ENCODE results near the gene PHLDB2. TPM values are rescaled to one million over a fixed set of nuclear protein-coding genes. Genes with fewer than 3 reads are reported as not detected.
A peak's percentile ranks its signal among the peaks of the same experiment; 100 is the strongest.

Gene PHLDB2
- total and polyA plus RNA-seq, 2 donors (not counting 1 experiment from before 2014, with no cell fraction given) = 33.8 to 47.9 TPM

GRCh38 chr3:111998636-111999483, 139.8 kb downstream of the PHLDB2 start, which contains the start of gene TAGLN3:
Gene TAGLN3, plus strand, starts transcription at chr3:111998922. Its CDS starts 501 bp downstream, at chr3:111999423.
- Histone ChIP-seq H3K9me3 (ENCODE audit: control insufficient read depth, insufficient read depth, low read depth, low read length) (no peaks in the 10 kb centered on the region), H3K4me1 (ENCODE audit: control insufficient read depth, extremely low read depth, insufficient read depth, low read length) (no peaks in the 10 kb centered on the region), H3K36me3 (ENCODE audit: control insufficient read depth, insufficient read depth, low read length) (no peaks in the 10 kb centered on the region), H3K27ac (ENCODE audit: insufficient read depth, low read length) (no peak within 1 kb of the TSS), H3K4me2 (ENCODE audit: extremely low read depth, insufficient read depth, low read length) (peak within 1 kb of the TSS; percentile 92), H3K9ac (ENCODE audit: insufficient read depth, low read length) (no peak within 1 kb of the TSS), H3K4me3 (replicated peaks in 1 of 4; ENCODE audit: control extremely low read depth in 1 of 4, insufficient read depth in 1 of 4, low read depth in 3 of 4, low read length in 4 of 4) (peak within 1 kb of the TSS; percentile 19 to 62 (median 54)), H4K20me1 (ENCODE audit: control insufficient read depth, extremely low read depth, insufficient read depth, low read length) (no peaks in the 10 kb centered on the region), H3K79me2 (ENCODE audit: control insufficient read depth, insufficient read depth, low read length) (no peaks in the 10 kb centered on the region), H3K27me3 (ENCODE audit: control insufficient read depth, insufficient read depth, low read length) (no peaks in the 10 kb centered on the region), H2AFZ (ENCODE audit: low read length) (peak within 1 kb of the TSS; percentile 10)
- TF ChIP-seq, protein P1, sequence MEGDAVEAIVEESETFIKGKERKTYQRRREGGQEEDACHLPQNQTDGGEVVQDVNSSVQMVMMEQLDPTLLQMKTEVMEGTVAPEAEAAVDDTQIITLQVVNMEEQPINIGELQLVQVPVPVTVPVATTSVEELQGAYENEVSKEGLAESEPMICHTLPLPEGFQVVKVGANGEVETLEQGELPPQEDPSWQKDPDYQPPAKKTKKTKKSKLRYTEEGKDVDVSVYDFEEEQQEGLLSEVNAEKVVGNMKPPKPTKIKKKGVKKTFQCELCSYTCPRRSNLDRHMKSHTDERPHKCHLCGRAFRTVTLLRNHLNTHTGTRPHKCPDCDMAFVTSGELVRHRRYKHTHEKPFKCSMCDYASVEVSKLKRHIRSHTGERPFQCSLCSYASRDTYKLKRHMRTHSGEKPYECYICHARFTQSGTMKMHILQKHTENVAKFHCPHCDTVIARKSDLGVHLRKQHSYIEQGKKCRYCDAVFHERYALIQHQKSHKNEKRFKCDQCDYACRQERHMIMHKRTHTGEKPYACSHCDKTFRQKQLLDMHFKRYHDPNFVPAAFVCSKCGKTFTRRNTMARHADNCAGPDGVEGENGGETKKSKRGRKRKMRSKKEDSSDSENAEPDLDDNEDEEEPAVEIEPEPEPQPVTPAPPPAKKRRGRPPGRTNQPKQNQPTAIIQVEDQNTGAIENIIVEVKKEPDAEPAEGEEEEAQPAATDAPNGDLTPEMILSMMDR (conservative IDR thresholded peaks at IDR 0.05 in 1 of 2, IDR thresholded peaks at IDR 0.05 in 1 of 2; ENCODE audit: low read depth in 1 of 2, low read length in 2 of 2) = no peak
- peak in 1 of 2 donors; percentile 58 for DNase-seq (ENCODE audit: low read depth in 2 of 2)

GRCh38 chr3:111999484-112000324, 140.6 kb downstream of the PHLDB2 start:
- Histone ChIP-seq H2AFZ (ENCODE audit: low read length) (peak overlapping the region; percentile 10), H3K4me1 (ENCODE audit: control insufficient read depth, extremely low read depth, insufficient read depth, low read length) (no peaks in the 10 kb centered on the region), H3K4me3 (replicated peaks in 1 of 4; ENCODE audit: control extremely low read depth in 1 of 4, insufficient read depth in 1 of 4, low read depth in 3 of 4, low read length in 4 of 4) (peak overlapping the region; percentile 19 to 62 (median 54)), H3K9ac (ENCODE audit: insufficient read depth, low read length) (no peak overlapping the region), H3K27me3 (ENCODE audit: control insufficient read depth, insufficient read depth, low read length) (no peaks in the 10 kb centered on the region), H3K4me2 (ENCODE audit: extremely low read depth, insufficient read depth, low read length) (peak overlapping the region; percentile 92), H3K36me3 (ENCODE audit: control insufficient read depth, insufficient read depth, low read length) (no peaks in the 10 kb centered on the region), H4K20me1 (ENCODE audit: control insufficient read depth, extremely low read depth, insufficient read depth, low read length) (no peaks in the 10 kb centered on the region), H3K9me3 (ENCODE audit: control insufficient read depth, insufficient read depth, low read depth, low read length) (no peaks in the 10 kb centered on the region), H3K27ac (ENCODE audit: insufficient read depth, low read length) (no peak overlapping the region), H3K79me2 (ENCODE audit: control insufficient read depth, insufficient read depth, low read length) (no peaks in the 10 kb centered on the region)
- DNase-seq (ENCODE audit: low read depth in 2 of 2) = peak in 1 of 2 donors; percentile 48
- TF ChIP-seq, protein P1 (conservative IDR thresholded peaks at IDR 0.05 in 1 of 2, IDR thresholded peaks at IDR 0.05 in 1 of 2; ENCODE audit: low read depth in 1 of 2, low read length in 2 of 2) = no peak
- TF ChIP-seq EZH2 (IDR thresholded peaks at IDR 0.05; ENCODE audit: low read length, missing control alignments) = no peak

- TF ChIP-seq, protein P1 (conservative IDR thresholded peaks at IDR 0.05 in 1 of 2, IDR thresholded peaks at IDR 0.05 in 1 of 2; ENCODE audit: low read depth in 1 of 2, low read length in 2 of 2) = no peak
- no peak for TF ChIP-seq EZH2 (IDR thresholded peaks at IDR 0.05; ENCODE audit: low read length, missing control alignments)
- Histone ChIP-seq H3K4me2 (ENCODE audit: extremely low read depth, insufficient read depth, low read length) (no peak overlapping the region), H3K79me2 (ENCODE audit: control insufficient read depth, insufficient read depth, low read length) (no peaks in the 10 kb centered on the region), H3K27me3 (ENCODE audit: control insufficient read depth, insufficient read depth, low read length) (no peaks in the 10 kb centered on the region), H3K27ac (ENCODE audit: insufficient read depth, low read length) (no peak overlapping the region), H3K36me3 (ENCODE audit: control insufficient read depth, insufficient read depth, low read length) (no peaks in the 10 kb centered on the region), H3K9me3 (ENCODE audit: control insufficient read depth, insufficient read depth, low read depth, low read length) (no peaks in the 10 kb centered on the region), H3K4me3 (replicated peaks in 1 of 4; ENCODE audit: control extremely low read depth in 1 of 4, insufficient read depth in 1 of 4, low read depth in 3 of 4, low read length in 4 of 4) (no peak overlapping the region), H3K9ac (ENCODE audit: insufficient read depth, low read length) (no peak overlapping the region), H3K4me1 (ENCODE audit: control insufficient read depth, extremely low read depth, insufficient read depth, low read length) (no peaks in the 10 kb centered on the region), H2AFZ (ENCODE audit: low read length) (no peak overlapping the region), H4K20me1 (ENCODE audit: control insufficient read depth, extremely low read depth, insufficient read depth, low read length) (no peaks in the 10 kb centered on the region)
- no peak for DNase-seq (ENCODE audit: low read depth in 2 of 2)
Observed at GRCh38 chr3:112000367-112000771, 141.3 kb downstream of the PHLDB2 start.
